HL-60 (cell line): ENCODE results near the gene ACVRL1.

Experiments
- GABPA ChIP-seq: IDR thresholded peaks from 2 replicates; pipeline ENCODE4 v1.6.1; 2012; ENCODE audit warnings: low read depth
- POLR2AphosphoS5 ChIP-seq: IDR thresholded peaks from 2 replicates; pipeline ENCODE4 v1.6.1; 2012; ENCODE audit warnings: low read depth
- SPI1 ChIP-seq: IDR thresholded peaks from 2 replicates; pipeline ENCODE4 v1.6.1; 2012; ENCODE audit warnings: low read depth, mild to moderate bottlenecking, borderline replicate concordance
- TF ChIP-seq, protein P1 (sequence below): IDR thresholded peaks from one replicate; pipeline ENCODE4 v1.5.1; 2011; ENCODE audit warnings: low read length, control low read depth, inconsistent platforms; ENCODE audit not compliant: insufficient read depth
- TF ChIP-seq, protein P2 (sequence below): IDR thresholded peaks from 2 replicates; pipeline ENCODE4 v1.6.1; 2012; ENCODE audit warnings: low read depth; ENCODE audit not compliant: insufficient replicate concordance

DNA sequence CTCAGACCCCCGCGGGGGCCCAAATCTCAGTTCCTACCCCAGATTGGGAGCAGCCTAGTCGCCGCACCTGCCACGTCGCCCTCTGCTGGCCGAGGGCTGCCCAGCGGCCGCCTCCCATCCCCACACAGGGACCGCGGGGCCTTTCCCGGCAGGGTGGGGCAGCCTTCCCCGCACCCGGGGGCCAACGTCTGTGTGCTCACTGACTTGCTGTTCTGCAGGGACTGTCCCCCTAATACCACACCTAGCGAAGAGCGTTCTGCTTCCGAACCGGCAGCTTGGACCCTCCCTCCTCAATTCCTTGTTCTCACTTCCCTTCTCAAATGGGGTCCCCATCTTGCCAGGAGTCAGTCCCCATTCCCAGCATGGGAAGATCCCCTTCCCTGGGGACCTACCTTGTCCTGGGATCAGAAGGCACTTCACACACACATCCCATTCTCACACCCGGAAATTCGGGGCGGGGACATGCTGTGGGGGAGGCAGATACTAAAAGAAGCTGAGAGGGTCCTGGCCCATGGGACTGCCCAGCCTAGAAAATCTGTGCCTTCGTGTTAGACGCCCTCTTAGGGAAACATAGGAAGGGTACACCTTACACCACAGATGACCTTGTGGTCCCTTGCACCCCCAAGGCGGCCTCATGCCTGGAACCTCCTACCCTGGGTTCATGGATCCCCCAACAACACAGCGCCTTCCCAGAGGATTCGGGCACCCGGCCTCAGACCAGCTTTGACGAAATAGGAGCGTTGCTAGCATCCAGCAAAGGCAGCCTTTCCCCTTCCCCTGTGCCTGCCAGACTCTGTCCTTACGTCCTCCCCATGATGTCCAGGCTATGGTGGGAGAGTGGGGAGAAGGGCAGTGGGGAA is 16.4 kb downstream of the ACVRL1 start:
- TF ChIP-seq, protein P1, sequence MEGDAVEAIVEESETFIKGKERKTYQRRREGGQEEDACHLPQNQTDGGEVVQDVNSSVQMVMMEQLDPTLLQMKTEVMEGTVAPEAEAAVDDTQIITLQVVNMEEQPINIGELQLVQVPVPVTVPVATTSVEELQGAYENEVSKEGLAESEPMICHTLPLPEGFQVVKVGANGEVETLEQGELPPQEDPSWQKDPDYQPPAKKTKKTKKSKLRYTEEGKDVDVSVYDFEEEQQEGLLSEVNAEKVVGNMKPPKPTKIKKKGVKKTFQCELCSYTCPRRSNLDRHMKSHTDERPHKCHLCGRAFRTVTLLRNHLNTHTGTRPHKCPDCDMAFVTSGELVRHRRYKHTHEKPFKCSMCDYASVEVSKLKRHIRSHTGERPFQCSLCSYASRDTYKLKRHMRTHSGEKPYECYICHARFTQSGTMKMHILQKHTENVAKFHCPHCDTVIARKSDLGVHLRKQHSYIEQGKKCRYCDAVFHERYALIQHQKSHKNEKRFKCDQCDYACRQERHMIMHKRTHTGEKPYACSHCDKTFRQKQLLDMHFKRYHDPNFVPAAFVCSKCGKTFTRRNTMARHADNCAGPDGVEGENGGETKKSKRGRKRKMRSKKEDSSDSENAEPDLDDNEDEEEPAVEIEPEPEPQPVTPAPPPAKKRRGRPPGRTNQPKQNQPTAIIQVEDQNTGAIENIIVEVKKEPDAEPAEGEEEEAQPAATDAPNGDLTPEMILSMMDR: peak; percentile 45
- TF ChIP-seq, protein P2, sequence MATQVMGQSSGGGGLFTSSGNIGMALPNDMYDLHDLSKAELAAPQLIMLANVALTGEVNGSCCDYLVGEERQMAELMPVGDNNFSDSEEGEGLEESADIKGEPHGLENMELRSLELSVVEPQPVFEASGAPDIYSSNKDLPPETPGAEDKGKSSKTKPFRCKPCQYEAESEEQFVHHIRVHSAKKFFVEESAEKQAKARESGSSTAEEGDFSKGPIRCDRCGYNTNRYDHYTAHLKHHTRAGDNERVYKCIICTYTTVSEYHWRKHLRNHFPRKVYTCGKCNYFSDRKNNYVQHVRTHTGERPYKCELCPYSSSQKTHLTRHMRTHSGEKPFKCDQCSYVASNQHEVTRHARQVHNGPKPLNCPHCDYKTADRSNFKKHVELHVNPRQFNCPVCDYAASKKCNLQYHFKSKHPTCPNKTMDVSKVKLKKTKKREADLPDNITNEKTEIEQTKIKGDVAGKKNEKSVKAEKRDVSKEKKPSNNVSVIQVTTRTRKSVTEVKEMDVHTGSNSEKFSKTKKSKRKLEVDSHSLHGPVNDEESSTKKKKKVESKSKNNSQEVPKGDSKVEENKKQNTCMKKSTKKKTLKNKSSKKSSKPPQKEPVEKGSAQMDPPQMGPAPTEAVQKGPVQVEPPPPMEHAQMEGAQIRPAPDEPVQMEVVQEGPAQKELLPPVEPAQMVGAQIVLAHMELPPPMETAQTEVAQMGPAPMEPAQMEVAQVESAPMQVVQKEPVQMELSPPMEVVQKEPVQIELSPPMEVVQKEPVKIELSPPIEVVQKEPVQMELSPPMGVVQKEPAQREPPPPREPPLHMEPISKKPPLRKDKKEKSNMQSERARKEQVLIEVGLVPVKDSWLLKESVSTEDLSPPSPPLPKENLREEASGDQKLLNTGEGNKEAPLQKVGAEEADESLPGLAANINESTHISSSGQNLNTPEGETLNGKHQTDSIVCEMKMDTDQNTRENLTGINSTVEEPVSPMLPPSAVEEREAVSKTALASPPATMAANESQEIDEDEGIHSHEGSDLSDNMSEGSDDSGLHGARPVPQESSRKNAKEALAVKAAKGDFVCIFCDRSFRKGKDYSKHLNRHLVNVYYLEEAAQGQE: no peak
- TF ChIP-seq POLR2AphosphoS5: no peak
- TF ChIP-seq GABPA: no peak
- TF ChIP-seq SPI1: no peak
